Measurements from ENCODE around the gene SRRM3.

The SRRM3 gene

GRCh38 chr7:76327610-76328009 is 125.9 kb downstream of the SRRM3 start:
- TF ChIP-seq CTCF (IDR thresholded peaks at IDR 0.05; ENCODE audit: control insufficient read depth, insufficient read depth, low read depth, low read length, missing control alignments): no peak
- DNase-seq (ENCODE audit: low read depth): no peak
- H3K4me3 ChIP-seq (ENCODE audit: control insufficient read depth, low read depth, low read length): no peak overlapping the region

GRCh38 chr7:76328389-76328788 is 126.7 kb downstream of the SRRM3 start:
- no peak overlapping the region for H3K4me3 ChIP-seq (ENCODE audit: control insufficient read depth, low read depth, low read length)
- TF ChIP-seq CTCF (IDR thresholded peaks at IDR 0.05; ENCODE audit: control insufficient read depth, insufficient read depth, low read depth, low read length, missing control alignments): no peak
- DNase-seq (ENCODE audit: low read depth): no peak

- H3K4me3 ChIP-seq (ENCODE audit: control insufficient read depth, low read depth, low read length): no peak overlapping the region
- DNase-seq (ENCODE audit: low read depth): no peak
- TF ChIP-seq CTCF (IDR thresholded peaks at IDR 0.05; ENCODE audit: control insufficient read depth, insufficient read depth, low read depth, low read length, missing control alignments): no peak
Observed at GRCh38 chr7:76329479-76329878, 127.8 kb downstream of the SRRM3 start.

- no peak for DNase-seq (ENCODE audit: low read depth)
- TF ChIP-seq CTCF (IDR thresholded peaks at IDR 0.05; ENCODE audit: control insufficient read depth, insufficient read depth, low read depth, low read length, missing control alignments): no peak
- H3K4me3 ChIP-seq (ENCODE audit: control insufficient read depth, low read depth, low read length): no peak overlapping the region
Observed at GRCh38 chr7:76330261-76330660, 128.6 kb downstream of the SRRM3 start.

GRCh38 chr7:76330673-76331072 is 129.0 kb downstream of the SRRM3 start:
- DNase-seq (ENCODE audit: low read depth): no peak
- no peak overlapping the region for H3K4me3 ChIP-seq (ENCODE audit: control insufficient read depth, low read depth, low read length)
- TF ChIP-seq CTCF (IDR thresholded peaks at IDR 0.05; ENCODE audit: control insufficient read depth, insufficient read depth, low read depth, low read length, missing control alignments): no peak

- no peak overlapping the region for H3K4me3 ChIP-seq (ENCODE audit: control insufficient read depth, low read depth, low read length)
- no peak for DNase-seq (ENCODE audit: low read depth)
- TF ChIP-seq CTCF (IDR thresholded peaks at IDR 0.05; ENCODE audit: control insufficient read depth, insufficient read depth, low read depth, low read length, missing control alignments): no peak
Observed at GRCh38 chr7:76332078-76332477, 130.4 kb downstream of the SRRM3 start.

GRCh38 chr7:76333511-76334101 is 131.9 kb downstream of the SRRM3 start:
- no peak for DNase-seq (ENCODE audit: low read depth)
- no peak overlapping the region for H3K4me3 ChIP-seq (ENCODE audit: control insufficient read depth, low read depth, low read length)
- no peak for TF ChIP-seq CTCF (IDR thresholded peaks at IDR 0.05; ENCODE audit: control insufficient read depth, insufficient read depth, low read depth, low read length, missing control alignments)

All from AG09309 (cell line).